ENCODE data around the gene HMX1. TPM values are rescaled to one million over a fixed set of nuclear protein-coding genes. Genes with fewer than 3 reads are reported as not detected.

HMX1 gene
- polyA plus RNA-seq, 1 of the 3 experiments (the other 2 are of a cell fraction): 0.20 TPM

- TF ChIP-seq MAX (IDR thresholded peaks at IDR 0.05; ENCODE audit: low read depth): no peak
- TF ChIP-seq GATA2 (CRISPR knock-in tag; IDR thresholded peaks at IDR 0.05): no peak
- no peak for TF ChIP-seq FOSL2 (IDR thresholded peaks at IDR 0.05; ENCODE audit: borderline replicate concordance, low read depth)
Measured at GRCh38 chr4:8913121-8913857, 41.6 kb upstream of the HMX1 start (continued).

- no peak overlapping the region for H3K9ac ChIP-seq
- TF ChIP-seq GABPA (IDR thresholded peaks at IDR 0.05; ENCODE audit: low read depth) (no peak), EP300 (IDR thresholded peaks at IDR 0.05; ENCODE audit: borderline replicate concordance in 1 of 2, low read depth in 1 of 2, low read length in 1 of 2) (no peak), CHD2 (IDR thresholded peaks at IDR 0.05; ENCODE audit: low read length, partially characterized antibody) (no peak), USF2 (IDR thresholded peaks at IDR 0.05; ENCODE audit: borderline replicate concordance, low read depth, low read length) (no peak), YY1 (IDR thresholded peaks at IDR 0.05; ENCODE audit: low read depth) (no peak), FOSL2 (IDR thresholded peaks at IDR 0.05; ENCODE audit: borderline replicate concordance, low read depth) (no peak), SIN3A (IDR thresholded peaks at IDR 0.05; ENCODE audit: borderline replicate concordance, low read depth, low read length) (no peak), PBX3 (IDR thresholded peaks at IDR 0.05) (no peak)
- 72% methylated on average over 6 of the region's 6 CpGs for WGBS (ENCODE audit: low lambda C conversion rate)
- no peak overlapping the region for H3K4me2 ChIP-seq
- H3K4me1 ChIP-seq (ENCODE audit: control insufficient read depth in 1 of 2, insufficient read depth in 2 of 2, low read depth in 1 of 2, low read length in 1 of 2): peaks cover 0 to 15% of the 10 kb centered on the region in 2 experiments; a peak in 1 of 4 replicates
- CTCF ChIA-PET: interaction anchor here (1.5 to 2.0 kb wide), 3 partner anchors 26 to 224 kb away, joined by 3 to 8 read pairs (median 5); no protein-coding TSS in a partner anchor
- POLR2A ChIA-PET: no interaction called here
- no peaks in the 10 kb centered on the region for H3K79me2 ChIP-seq (ENCODE audit: insufficient read depth)
- H4K20me1 ChIP-seq (ENCODE audit: insufficient read depth): no peaks in the 10 kb centered on the region
- no peaks in the 10 kb centered on the region for H3K27me3 ChIP-seq (ENCODE audit: insufficient read depth)
- H3K36me3 ChIP-seq (replicated peaks in 1 of 2; ENCODE audit: control insufficient read depth in 1 of 2, insufficient read depth in 2 of 2, low read length in 1 of 2): no peaks in the 10 kb centered on the region
- H3K27ac ChIP-seq (ENCODE audit: low read depth in 2 of 2, low read length in 1 of 2): peak overlapping the region in 1 of 2 experiments; percentile 34; a peak in 1 of 4 replicates
- no peaks in the 10 kb centered on the region for H3K9me2 ChIP-seq
- DNase-seq: peak; percentile 36
- no peaks in the 10 kb centered on the region for H3K9me3 ChIP-seq
- H3F3A ChIP-seq (replicated peaks; ENCODE audit: insufficient read depth): no peaks in the 10 kb centered on the region
- no peak overlapping the region for H2AFZ ChIP-seq (ENCODE audit: low read depth)
- H3K4me3 ChIP-seq (ENCODE audit: low read depth in 2 of 2, low read length in 1 of 2): no peak overlapping the region
Measured at GRCh38 chr4:8912506-8912905, 40.9 kb upstream of the HMX1 start.

GRCh38 chr4:8912089-8912455 lies 40.4 kb upstream of the HMX1 start:
- Histone ChIP-seq H3K36me3 (replicated peaks in 1 of 2; ENCODE audit: control insufficient read depth in 1 of 2, insufficient read depth in 2 of 2, low read length in 1 of 2) (no peaks in the 10 kb centered on the region), H3K9me3 (no peaks in the 10 kb centered on the region), H4K20me1 (ENCODE audit: insufficient read depth) (no peaks in the 10 kb centered on the region), H3K9me2 (no peaks in the 10 kb centered on the region), H3K4me2 (no peak overlapping the region), H3K79me2 (ENCODE audit: insufficient read depth) (no peaks in the 10 kb centered on the region), H3K4me3 (ENCODE audit: low read depth in 2 of 2, low read length in 1 of 2) (no peak overlapping the region), H3K9ac (no peak overlapping the region), H3F3A (replicated peaks; ENCODE audit: insufficient read depth) (no peaks in the 10 kb centered on the region), H3K27me3 (ENCODE audit: insufficient read depth) (no peaks in the 10 kb centered on the region), H2AFZ (ENCODE audit: low read depth) (no peak overlapping the region), H3K4me1 (ENCODE audit: control insufficient read depth in 1 of 2, insufficient read depth in 2 of 2, low read depth in 1 of 2, low read length in 1 of 2) (peaks cover 0 to 15% of the 10 kb centered on the region in 2 experiments; a peak in 1 of 4 replicates), H3K27ac (ENCODE audit: low read depth in 2 of 2, low read length in 1 of 2) (peak overlapping the region in 1 of 2 experiments; percentile 34; a peak in 1 of 4 replicates)
- TF ChIP-seq TAF1 (IDR thresholded peaks at IDR 0.05; ENCODE audit: borderline replicate concordance, low read depth, low read length) (no peak), FOSL2 (IDR thresholded peaks at IDR 0.05; ENCODE audit: borderline replicate concordance, low read depth) (no peak)
- no peak for DNase-seq
- ChIA-PET POLR2A (no interaction called here), CTCF (interaction anchor here (1.5 to 2.0 kb wide), 3 partner anchors 26 to 224 kb away, joined by 3 to 8 read pairs (median 5); no protein-coding TSS in a partner anchor)
- 65% methylated on average over 2 of the region's 5 CpGs for WGBS (ENCODE audit: low lambda C conversion rate)

Measured in SK-N-SH (cell line).